Measurements from ENCODE around the gene CFAP20DC. TPM values are rescaled to one million over a fixed set of nuclear protein-coding genes. Genes with fewer than 3 reads are reported as not detected.
"Not testable (repeated sequence)": the region's sequence is repeated elsewhere in the genome, so short reads cannot be mapped to it uniquely, and the experiment has no call there.

CFAP20DC gene
- total RNA-seq, 1 experiment from 2014 or later, result 2.8 TPM

GRCh38 chr3:58973796-58974195, 76.0 kb downstream of the CFAP20DC start:
- no peak overlapping the region for H3K27ac Mint-ChIP-seq (ENCODE audit: unreplicated experiment)
- H3K27me3 Mint-ChIP-seq (ENCODE audit: insufficient read depth, unreplicated experiment), result peaks cover 16% of the 10 kb centered on the region
- Histone ChIP-seq H3K4me3 (ENCODE audit: low read depth, low read length) (no peak overlapping the region), H3K27me3 (replicated peaks; ENCODE audit: control insufficient read depth, insufficient read depth, low read length) (no peaks in the 10 kb centered on the region), H3K36me3 (ENCODE audit: control insufficient read depth, insufficient read depth, low read length) (no peaks in the 10 kb centered on the region), H3K9me3 (no peaks in the 10 kb centered on the region), H3K4me1 (no peaks in the 10 kb centered on the region)
- no TSS peak for BruUV-seq (replicated peaks)
- TF ChIP-seq CTCF (IDR thresholded peaks at IDR 0.05; ENCODE audit: insufficient read depth in 1 of 2, low read depth in 1 of 2, low read length in 1 of 2, severe bottlenecking in 1 of 2, unreplicated experiment in 1 of 2), result no peak
- DNase-seq, result no peak
- no peaks in the 10 kb centered on the region for H3K4me1 Mint-ChIP-seq (ENCODE audit: low read depth, unreplicated experiment)
- ChIA-PET CTCF (no interaction called here), POLR2A (no interaction called here)
- intact Hi-C loops (cut with micrococcal nuclease; ENCODE audit: unreplicated experiment), result no loop called here
- H3K9me3 Mint-ChIP-seq (ENCODE audit: unreplicated experiment), result no peaks in the 10 kb centered on the region
- no peak overlapping the region for H3K4me3 Mint-ChIP-seq (ENCODE audit: unreplicated experiment)
- H3K36me3 Mint-ChIP-seq (ENCODE audit: insufficient read depth, unreplicated experiment), result no peaks in the 10 kb centered on the region

- H3K27me3 Mint-ChIP-seq (ENCODE audit: insufficient read depth, unreplicated experiment); H3K4me1 ChIP-seq; BruUV-seq (replicated peaks); H3K9me3 ChIP-seq; intact Hi-C loops (cut with micrococcal nuclease; ENCODE audit: unreplicated experiment); H3K27ac Mint-ChIP-seq (ENCODE audit: unreplicated experiment); H3K27me3 ChIP-seq (replicated peaks; ENCODE audit: control insufficient read depth, insufficient read depth, low read length); H3K36me3 Mint-ChIP-seq (ENCODE audit: insufficient read depth, unreplicated experiment); CTCF ChIA-PET; DNase-seq; H3K4me1 Mint-ChIP-seq (ENCODE audit: low read depth, unreplicated experiment); H3K4me3 Mint-ChIP-seq (ENCODE audit: unreplicated experiment); POLR2A ChIA-PET; H3K36me3 ChIP-seq (ENCODE audit: control insufficient read depth, insufficient read depth, low read length); H3K9me3 Mint-ChIP-seq (ENCODE audit: unreplicated experiment); H3K4me3 ChIP-seq (ENCODE audit: low read depth, low read length): not testable (repeated sequence)
These were observed 82.0 kb downstream of the CFAP20DC start for GRCh38 chr3:58967866-58968265.

GRCh38 chr3:58965865-58966264, 84.0 kb downstream of the CFAP20DC start:
- Mint-ChIP-seq H3K27me3 (ENCODE audit: insufficient read depth, unreplicated experiment) (peaks cover 5% of the 10 kb centered on the region), H3K4me1 (ENCODE audit: low read depth, unreplicated experiment) (no peaks in the 10 kb centered on the region), H3K27ac (ENCODE audit: unreplicated experiment) (no peak overlapping the region), H3K36me3 (ENCODE audit: insufficient read depth, unreplicated experiment) (no peaks in the 10 kb centered on the region), H3K9me3 (ENCODE audit: unreplicated experiment) (no peaks in the 10 kb centered on the region), H3K4me3 (ENCODE audit: unreplicated experiment) (no peak overlapping the region)
- POLR2A ChIA-PET, result no interaction called here
- Histone ChIP-seq H3K36me3 (ENCODE audit: control insufficient read depth, insufficient read depth, low read length) (no peaks in the 10 kb centered on the region), H3K4me3 (ENCODE audit: low read depth, low read length) (no peak overlapping the region), H3K9me3 (no peaks in the 10 kb centered on the region), H3K4me1 (no peaks in the 10 kb centered on the region), H3K27me3 (replicated peaks; ENCODE audit: control insufficient read depth, insufficient read depth, low read length) (no peaks in the 10 kb centered on the region)
- intact Hi-C loops (cut with micrococcal nuclease; ENCODE audit: unreplicated experiment), result no loop called here
- CTCF ChIA-PET, result no interaction called here
- no TSS peak for BruUV-seq (replicated peaks)
- TF ChIP-seq CTCF (IDR thresholded peaks at IDR 0.05; ENCODE audit: insufficient read depth in 1 of 2, low read depth in 1 of 2, low read length in 1 of 2, severe bottlenecking in 1 of 2, unreplicated experiment in 1 of 2), result no peak
- DNase-seq, result no peak

GRCh38 chr3:58963928-58964503, 85.8 kb downstream of the CFAP20DC start:
- no peaks in the 10 kb centered on the region for H3K27me3 ChIP-seq (replicated peaks; ENCODE audit: control insufficient read depth, insufficient read depth, low read length)
- no TSS peak for BruUV-seq (replicated peaks)
- Mint-ChIP-seq H3K4me1 (ENCODE audit: low read depth, unreplicated experiment) (no peaks in the 10 kb centered on the region), H3K4me3 (ENCODE audit: unreplicated experiment) (no peak overlapping the region), H3K27me3 (ENCODE audit: insufficient read depth, unreplicated experiment) (no peaks in the 10 kb centered on the region), H3K36me3 (ENCODE audit: insufficient read depth, unreplicated experiment) (no peaks in the 10 kb centered on the region), H3K27ac (ENCODE audit: unreplicated experiment) (no peak overlapping the region), H3K9me3 (ENCODE audit: unreplicated experiment) (no peaks in the 10 kb centered on the region)
- ChIA-PET CTCF (no interaction called here), POLR2A (no interaction called here)
- H3K4me3 ChIP-seq (ENCODE audit: low read depth, low read length), result no peak overlapping the region
- intact Hi-C loops (cut with micrococcal nuclease; ENCODE audit: unreplicated experiment), result no loop called here
- no peak for DNase-seq
- no peak for TF ChIP-seq CTCF (IDR thresholded peaks at IDR 0.05; ENCODE audit: insufficient read depth in 1 of 2, low read depth in 1 of 2, low read length in 1 of 2, severe bottlenecking in 1 of 2, unreplicated experiment in 1 of 2)
- H3K36me3 ChIP-seq (ENCODE audit: control insufficient read depth, insufficient read depth, low read length), result no peaks in the 10 kb centered on the region
- H3K9me3 ChIP-seq, result no peaks in the 10 kb centered on the region
- H3K4me1 ChIP-seq, result no peaks in the 10 kb centered on the region
